Ovary (tissue), 9 donors: Measurements from ENCODE around the gene ABCC12. TPM values are rescaled to one million over a fixed set of nuclear protein-coding genes. Genes with fewer than 3 reads are reported as not detected.

Experiments
- DNase-seq, 5 donors: peaks; one replicate each; pipeline ENCODE4 v3.0.0-alpha.2; 2019 to 2020
- H3K27ac ChIP-seq, 2 donors: fragments of 200-600 bp; one replicate each; pipeline versions ENCODE4 v1.5.1 to v1.8.0; 2019 to 2022
- H3K27me3 ChIP-seq: fragments of 200-600 bp; one replicate; pipeline ENCODE4 v1.8.0; 2022
- H3K36me3 ChIP-seq: fragments of 200-600 bp; sonication (generic); one replicate; pipeline ENCODE4 v1.5.1; 2019
- H3K4me1 ChIP-seq: one replicate; pipeline ENCODE4 v1.8.1; 2013; ENCODE audit warnings: mild to moderate bottlenecking, moderate library complexity; ENCODE audit not compliant: insufficient read depth
- H3K4me3 ChIP-seq: fragments of 200-600 bp; sonication (generic); one replicate; pipeline ENCODE4 v1.5.1; 2017
- H3K9me3 ChIP-seq, 2 donors: fragments of 200-600 bp in 1 of 2; sonication (generic) in 1 of 2; one replicate each; pipeline versions ENCODE4 v1.5.1 to v1.8.1; 2013 to 2019; ENCODE audit warnings: mild to moderate bottlenecking in 1 of 2, moderate library complexity in 1 of 2
- CTCF ChIP-seq, 3 donors: fragments of 450-650 bp in 2 of 3; fragments of 200-600 bp in 1 of 3; IDR thresholded peaks; one replicate each; pipeline versions ENCODE4 v1.5.1 to v1.8.0; 2016 to 2022; ENCODE audit warnings: antibody characterized with exemption in 3 of 3, mild to moderate bottlenecking in 1 of 3
- EP300 ChIP-seq: sonication (generic); formaldehyde crosslinking; IDR thresholded peaks from one replicate; pipeline ENCODE4 v1.6.1; 2017; ENCODE audit warnings: antibody characterized with exemption
- POLR2A ChIP-seq: fragments of 450-650 bp; IDR thresholded peaks from one replicate; pipeline ENCODE4 v1.6.1; 2017; ENCODE audit warnings: antibody characterized with exemption, mild to moderate bottlenecking, moderate library complexity
- WGBS, 3 donors: extraction: QIAGEN DNeasy Blood & Tissue Kit in 1 of 3; methylation state at CpG; one replicate each; pipeline versions ENCODE4 v1.1.5 to v1.1.7; 2013 to 2017; 5-methylcytosine and 5-hydroxymethylcytosine counted together
- intact Hi-C, 4 donors: fragments of 100-400 bp; cut with DNase I; formaldehyde crosslinking; loops; one replicate each; pipeline versions ENCODE4 v1.11.0 to v1.15.1; 2022 to 2023
- polyA plus RNA-seq, 2 donors: library from polyadenylated mRNA; stranded (reverse); fragments of 200-250 nt in 1 of 2; fragments of 350-450 nt in 1 of 2; fragmentation: Illumina TruSeq in 1 of 2; extraction: RNeasy Lipid Tissue Mini Kit (QIAGEN cat#74804) in 1 of 2; gene quantifications; one replicate each; pipeline ENCODE4 v1.2.3, GENCODE V29; 2013 to 2014
- total RNA-seq, 7 donors: library from RNA; depleted of rRNA in 2 of 7; stranded (reverse); fragments of >200 nt in 2 of 7; fragmentation: NEBNext Ultra II Directional in 3 of 7; extraction: Animal tissue kit (Norgen Biotek cat#: 25700) in 3 of 7; gene quantifications; one replicate each; pipeline versions ENCODE4 v1.1.0 to v1.2.4, GENCODE V29; 2016 to 2023
- donor health status: DM: no; HTN: no; CAD: no; lungs with moderate emphysema.
- donor health status: DM: no; HTN: no; CAD: no.
- donor health status: Bipolar disorder and iron deficiency.
- donor health status: DM: yes; HTN: yes; CAD: no.
- donor health status: DM: no; HTN: no; CAD: no.
- donor health status: DM: yes; HTN: yes; CAD: no.

The ABCC12 gene
- total and polyA plus RNA-seq, 9 donors: 0.08 to 0.12 (median 0.10) TPM; not detected in 6

GRCh38 chr16:48106446-48106845 lies 49.3 kb downstream of the ABCC12 start:
- WGBS, 3 donors: 67 to 78% (median 71%) methylated on average over 3 of the region's 3 CpGs
- no peaks in the 10 kb centered on the region for H3K36me3 ChIP-seq
- no peaks in the 10 kb centered on the region for H3K4me1 ChIP-seq
- no peaks in the 10 kb centered on the region for H3K27me3 ChIP-seq
- no peak overlapping the region for H3K4me3 ChIP-seq
- H3K9me3 ChIP-seq: no peaks in the 10 kb centered on the region
- H3K27ac ChIP-seq: no peak overlapping the region
- no peak for TF ChIP-seq CTCF (IDR thresholded peaks at IDR 0.05)
- no peak for TF ChIP-seq POLR2A
- no peak for TF ChIP-seq EP300
- intact Hi-C loops: no loop called here
- DNase-seq: no peak

Other genes starting within 250 kb of the ABCC12 start
- gene LONP2, start 88.3 kb upstream of the ABCC12 start, total RNA-seq: 100 to 1,000 TPM in 1 of 7 donors, 10 to 100 TPM in 6; 45.7 to 101 (median 79.9) TPM
- gene LONP2, start 88.3 kb upstream of the ABCC12 start, polyA plus RNA-seq: 10 to 100 TPM; 30.0 to 56.2 TPM
- gene ABCC11, start 91.5 kb upstream of the ABCC12 start, total RNA-seq: 1 to 10 TPM in 1 of 7 donors, under 1 TPM in 3, not detected in 3; 0.11 to 5.2 (median 0.54) TPM
- gene ABCC11, start 91.5 kb upstream of the ABCC12 start, polyA plus RNA-seq: under 1 TPM; 0.07 to 0.32 TPM
- gene SIAH1, start 229.4 kb upstream of the ABCC12 start, total RNA-seq: 10 to 100 TPM; 24.3 to 36.4 (median 28.6) TPM
- 10 to 100 TPM; 24.6 to 26.5 TPM for gene SIAH1, start 229.4 kb upstream of the ABCC12 start, polyA plus RNA-seq